Subcutaneous abdominal adipose tissue (tissue), 5 donors: ENCODE results near the gene PNP.
"Not testable (repeated sequence)": the region's sequence is repeated elsewhere in the genome, so short reads cannot be mapped to it uniquely, and the experiment has no call there.

Source experiments
- H3K27ac ChIP-seq: one replicate; pipeline ENCODE4 v1.7.0; 2013; ENCODE audit warnings: low read depth, mild to moderate bottlenecking, inconsistent platforms, low read length, moderate library complexity
- H3K27me3 ChIP-seq, 5 donors: one replicate each; pipeline ENCODE4 v1.7.0; 2013; ENCODE audit warnings: low read length in 5 of 5, inconsistent platforms in 1 of 5; ENCODE audit not compliant: control insufficient read depth in 5 of 5, insufficient read depth in 4 of 5
- H3K36me3 ChIP-seq, 5 donors: one replicate each; pipeline ENCODE4 v1.7.0; 2013; ENCODE audit warnings: low read length in 5 of 5; ENCODE audit not compliant: control insufficient read depth in 5 of 5, insufficient read depth in 5 of 5
- H3K4me1 ChIP-seq, 5 donors: one replicate each; pipeline ENCODE4 v1.7.0; 2013; ENCODE audit warnings: low read length in 5 of 5, mild to moderate bottlenecking in 3 of 5, moderate library complexity in 1 of 5; ENCODE audit not compliant: control insufficient read depth in 5 of 5, insufficient read depth in 5 of 5
- H3K4me3 ChIP-seq, 5 donors: one replicate each; pipeline ENCODE4 v1.7.0; 2013; ENCODE audit warnings: low read length in 5 of 5, low read depth in 1 of 5
- H3K9ac ChIP-seq, 5 donors: one replicate each; pipeline ENCODE4 v1.7.0; 2013; ENCODE audit warnings: low read length in 5 of 5, mild to moderate bottlenecking in 4 of 5, moderate library complexity in 3 of 5
- H3K9me3 ChIP-seq, 5 donors: one replicate each; pipeline ENCODE4 v1.7.0; 2013; ENCODE audit warnings: low read length in 5 of 5; ENCODE audit not compliant: control insufficient read depth in 5 of 5
- donor health status: healthy.
- donor health status: healthy.
- donor health status: healthy.
- donor health status: healthy.
- donor health status: healthy.

The PNP gene

GRCh38 chr14:20503898-20504297 lies 34.7 kb downstream of the PNP start:
- H3K27ac ChIP-seq: no peak overlapping the region

GRCh38 chr14:20506276-20506675 lies 37.1 kb downstream of the PNP start:
- not testable (repeated sequence) for H3K27me3 ChIP-seq, H3K9ac ChIP-seq

More at GRCh38 chr14:20503898-20504297, 34.7 kb downstream of the PNP start:
- Histone ChIP-seq H3K9me3 (no peaks in the 10 kb centered on the region), H3K4me3 (no peak overlapping the region), H3K4me1 (peaks cover 0 to 17% (median 0%) of the 10 kb centered on the region in 5 donors), H3K9ac (no peak overlapping the region), H3K27me3 (no peaks in the 10 kb centered on the region), H3K36me3 (no peaks in the 10 kb centered on the region)

GRCh38 chr14:20506752-20507151 lies 37.5 kb downstream of the PNP start:
- H3K9ac ChIP-seq, H3K4me1 ChIP-seq, H3K27ac ChIP-seq, H3K9me3 ChIP-seq, H3K27me3 ChIP-seq, H3K4me3 ChIP-seq, H3K36me3 ChIP-seq: not testable (repeated sequence)

More at GRCh38 chr14:20506276-20506675, 37.1 kb downstream of the PNP start:
- not testable (repeated sequence) for H3K9me3 ChIP-seq, H3K27ac ChIP-seq, H3K36me3 ChIP-seq, H3K4me1 ChIP-seq, H3K4me3 ChIP-seq

- not testable (repeated sequence) for H3K4me1 ChIP-seq, H3K9ac ChIP-seq, H3K36me3 ChIP-seq, H3K9me3 ChIP-seq, H3K27ac ChIP-seq, H3K27me3 ChIP-seq, H3K4me3 ChIP-seq
Observed at GRCh38 chr14:20507537-20507936, 38.3 kb downstream of the PNP start.

GRCh38 chr14:20508367-20508766 lies 39.2 kb downstream of the PNP start:
- Histone ChIP-seq H3K27me3 (peaks cover 0 to 3% (median 0%) of the 10 kb centered on the region in 5 donors), H3K4me3 (no peak overlapping the region), H3K9me3 (no peaks in the 10 kb centered on the region), H3K4me1 (peaks cover 0 to 6% (median 0%) of the 10 kb centered on the region in 5 donors), H3K9ac (no peak overlapping the region), H3K36me3 (no peaks in the 10 kb centered on the region), H3K27ac (no peak overlapping the region)

- Histone ChIP-seq H3K9me3 (no peaks in the 10 kb centered on the region), H3K36me3 (no peaks in the 10 kb centered on the region), H3K4me1 (peaks cover 0 to 5% (median 0%) of the 10 kb centered on the region in 5 donors), H3K27me3 (peaks cover 0 to 3% (median 0%) of the 10 kb centered on the region in 5 donors), H3K27ac (no peak overlapping the region), H3K4me3 (no peak overlapping the region), H3K9ac (no peak overlapping the region)
Observed at GRCh38 chr14:20512177-20512905, 43.1 kb downstream of the PNP start.

- Histone ChIP-seq H3K36me3 (no peaks in the 10 kb centered on the region), H3K4me1 (peaks cover 0 to 5% (median 0%) of the 10 kb centered on the region in 5 donors), H3K4me3 (no peak overlapping the region), H3K9me3 (peaks cover 0 to 6% (median 2%) of the 10 kb centered on the region in 5 donors), H3K9ac (no peak overlapping the region), H3K27ac (no peak overlapping the region), H3K27me3 (no peaks in the 10 kb centered on the region)
Observed at GRCh38 chr14:20515846-20516245, 46.6 kb downstream of the PNP start.

GRCh38 chr14:20516921-20517320 lies 47.7 kb downstream of the PNP start:
- Histone ChIP-seq H3K27me3 (no peaks in the 10 kb centered on the region), H3K27ac (no peak overlapping the region), H3K4me1 (peaks cover 0 to 5% (median 0%) of the 10 kb centered on the region in 5 donors), H3K9ac (no peak overlapping the region), H3K36me3 (no peaks in the 10 kb centered on the region), H3K4me3 (no peak overlapping the region), H3K9me3 (peaks cover 0 to 6% (median 2%) of the 10 kb centered on the region in 5 donors)

- H3K9me3 ChIP-seq: peaks cover 0 to 6% (median 2%) of the 10 kb centered on the region in 5 donors
Observed at GRCh38 chr14:20522332-20522731, 53.1 kb downstream of the PNP start.

GRCh38 chr14:20524027-20524426 lies 54.8 kb downstream of the PNP start:
- Histone ChIP-seq H3K4me3 (no peak overlapping the region), H3K9me3 (peaks cover 0 to 6% (median 2%) of the 10 kb centered on the region in 5 donors), H3K4me1 (no peaks in the 10 kb centered on the region), H3K27me3 (no peaks in the 10 kb centered on the region), H3K9ac (no peak overlapping the region), H3K27ac (no peak overlapping the region), H3K36me3 (no peaks in the 10 kb centered on the region)

More at GRCh38 chr14:20522332-20522731, 53.1 kb downstream of the PNP start:
- Histone ChIP-seq H3K4me1 (no peaks in the 10 kb centered on the region), H3K9ac (no peak overlapping the region), H3K36me3 (no peaks in the 10 kb centered on the region), H3K27ac (no peak overlapping the region), H3K27me3 (no peaks in the 10 kb centered on the region), H3K4me3 (no peak overlapping the region)
